Esophagus muscularis mucosa (tissue), 4 donors: Measurements from ENCODE around the gene HDAC4.

ENCODE experiments used
- CTCF ChIP-seq, 3 experiments: fragments of 200-600 bp in 2 of 3; fragments of 450-650 bp in 1 of 3; sonication (generic) in 2 of 3; IDR thresholded peaks; one replicate each; pipeline ENCODE4 v1.5.1; 2017 to 2019; ENCODE audit warnings: antibody characterized with exemption in 3 of 3, mild to moderate bottlenecking in 2 of 3, moderate library complexity in 1 of 3
- EP300 ChIP-seq: sonication (generic); formaldehyde crosslinking; IDR thresholded peaks from one replicate; pipeline ENCODE4 v1.6.1; 2017; ENCODE audit warnings: antibody characterized with exemption
- POLR2A ChIP-seq: fragments of 450-650 bp; IDR thresholded peaks from one replicate; pipeline ENCODE4 v1.6.1; 2017; ENCODE audit warnings: antibody characterized with exemption, moderate library complexity, mild to moderate bottlenecking, low read depth

GRCh38 chr2:239171643-239172042, 229.2 kb downstream of the HDAC4 start:
- TF ChIP-seq CTCF (IDR thresholded peaks at IDR 0.05), result no peak
- TF ChIP-seq EP300, result no peak
- no peak for TF ChIP-seq POLR2A
